ENCODE data around the gene ATOX1. TPM values are rescaled to one million over a fixed set of nuclear protein-coding genes. Genes with fewer than 3 reads are reported as not detected.

ATOX1 gene
- total RNA-seq: 33.0 and 53.3 TPM in 2 replicates

GRCh38 chr5:151758430-151759241, at the start of gene ATOX1:
Gene ATOX1, minus strand, starts transcription at chr5:151758631. Its CDS starts 80 bp downstream, at chr5:151758551.

GRCh38 chr5:151771259-151772028, 13.0 kb upstream of the ATOX1 start, which contains the start of gene G3BP1:
Gene G3BP1, plus strand, starts transcription at chr5:151771954. Its CDS starts 14,667 bp downstream, at chr5:151786621.

Small RNAs within 50 kb of the gene (small RNA-seq; reads per million reads assigned to genes)
- gene RN7SKP232: not detected

Other genes starting within 250 kb of the ATOX1 start
- under 0.01 and 0.11 TPM in 2 replicates for gene FAT2, start 167.3 kb downstream of the ATOX1 start, total RNA-seq
- gene SPARC, start 71.7 kb downstream of the ATOX1 start, total RNA-seq: 2,547 and 3,181 TPM in 2 replicates
- 172 and 186 TPM in 2 replicates for gene G3BP1, start 13.3 kb upstream of the ATOX1 start, total RNA-seq
- gene GLRA1, start 166.2 kb upstream of the ATOX1 start, total RNA-seq: not detected in 2 replicates

Measured in articular chondrocyte of knee joint (primary cell).